Smooth muscle cell (in vitro differentiated cells): ENCODE measurements around the gene ALG5. TPM values are rescaled to one million over a fixed set of nuclear protein-coding genes. Genes with fewer than 3 reads are reported as not detected.

Experiments used
- DNase-seq: peaks from one replicate; lab custom pipeline; 2025; ENCODE audit not compliant: unreplicated experiment; lab: John Stamatoyannopoulos, UW
- H2AFZ ChIP-seq: fragments of 200-600 bp; sonication (generic); 2 replicates; pipeline ENCODE4 v1.6.0; 2016; ENCODE audit warnings: antibody characterized with exemption, low read depth, mild to moderate bottlenecking
- H3F3A ChIP-seq: fragments of 200-600 bp; sonication (generic); 2 replicates; pipeline ENCODE4 v1.6.0; 2017; ENCODE audit warnings: antibody characterized with exemption, low read depth
- H3K27ac ChIP-seq: fragments of 200-600 bp; sonication (generic); 2 replicates; pipeline ENCODE4 v1.5.1; 2016; ENCODE audit warnings: low read depth, mild to moderate bottlenecking
- H3K27me3 ChIP-seq: fragments of 200-600 bp; sonication (generic); 2 replicates; pipeline ENCODE4 v1.6.1; 2016; ENCODE audit warnings: low read depth, mild to moderate bottlenecking
- H3K36me3 ChIP-seq: fragments of 200-600 bp; sonication (generic); 2 replicates; pipeline ENCODE4 v1.5.1; 2016; ENCODE audit warnings: low read depth
- H3K4me1 ChIP-seq: fragments of 200-600 bp; sonication (generic); 2 replicates; pipeline ENCODE4 v1.5.1; 2016; ENCODE audit warnings: low read depth
- H3K4me2 ChIP-seq: fragments of 200-600 bp; sonication (generic); 2 replicates; pipeline ENCODE4 v1.6.0; 2016; ENCODE audit warnings: mild to moderate bottlenecking
- H3K4me3 ChIP-seq: fragments of 200-600 bp; sonication (generic); 2 replicates; pipeline ENCODE4 v1.5.1; 2016; ENCODE audit warnings: mild to moderate bottlenecking
- H3K79me2 ChIP-seq: fragments of 200-600 bp; sonication (generic); 2 replicates; pipeline ENCODE4 v1.6.0; 2016; ENCODE audit warnings: low read depth, mild to moderate bottlenecking
- H3K9ac ChIP-seq: fragments of 200-600 bp; sonication (generic); 2 replicates; pipeline ENCODE4 v1.6.0; 2016; ENCODE audit warnings: low read depth
- H3K9me3 ChIP-seq: fragments of 200-600 bp; sonication (generic); replicated peaks from 2 replicates; pipeline ENCODE4 v1.5.1; 2016; ENCODE audit warnings: low read depth
- H4K20me1 ChIP-seq: fragments of 200-600 bp; sonication (generic); 2 replicates; pipeline ENCODE4 v1.6.0; 2016; ENCODE audit warnings: low read depth
- whole genome bisulfite sequencing: methylation state at CpG from one replicate; pipeline ENCODE4 v1.1.7; 2016; ENCODE audit warnings: low lambda C conversion rate; 5-methylcytosine and 5-hydroxymethylcytosine counted together
- polyA plus RNA-seq: library from polyadenylated mRNA; unstranded; fragments of >200 nt; fragmentation: Nextera tagmentation; extraction: Ambion mirVana; gene quantifications from 2 replicates; pipeline ENCODE4 v1.2.1, GENCODE V29; 2016
- total RNA-seq: library from RNA; depleted of rRNA; stranded (reverse); fragments of >200 nt; gene quantifications from 2 replicates; pipeline ENCODE4 v1.2.3, GENCODE V29; 2014
- TF ChIP-seq, protein P1 (sequence below): fragments of 200-600 bp; sonication (generic); IDR thresholded peaks from 2 replicates; pipeline ENCODE4 v1.5.1; 2017; ENCODE audit warnings: borderline replicate concordance, mild to moderate bottlenecking, antibody characterized with exemption; ENCODE audit not compliant: insufficient read depth, poor library complexity, severe bottlenecking

Gene ALG5
- total and polyA plus RNA-seq, 2 experiments from 2014 or later = 68.1 to 68.5 TPM

- TF ChIP-seq, protein P1, sequence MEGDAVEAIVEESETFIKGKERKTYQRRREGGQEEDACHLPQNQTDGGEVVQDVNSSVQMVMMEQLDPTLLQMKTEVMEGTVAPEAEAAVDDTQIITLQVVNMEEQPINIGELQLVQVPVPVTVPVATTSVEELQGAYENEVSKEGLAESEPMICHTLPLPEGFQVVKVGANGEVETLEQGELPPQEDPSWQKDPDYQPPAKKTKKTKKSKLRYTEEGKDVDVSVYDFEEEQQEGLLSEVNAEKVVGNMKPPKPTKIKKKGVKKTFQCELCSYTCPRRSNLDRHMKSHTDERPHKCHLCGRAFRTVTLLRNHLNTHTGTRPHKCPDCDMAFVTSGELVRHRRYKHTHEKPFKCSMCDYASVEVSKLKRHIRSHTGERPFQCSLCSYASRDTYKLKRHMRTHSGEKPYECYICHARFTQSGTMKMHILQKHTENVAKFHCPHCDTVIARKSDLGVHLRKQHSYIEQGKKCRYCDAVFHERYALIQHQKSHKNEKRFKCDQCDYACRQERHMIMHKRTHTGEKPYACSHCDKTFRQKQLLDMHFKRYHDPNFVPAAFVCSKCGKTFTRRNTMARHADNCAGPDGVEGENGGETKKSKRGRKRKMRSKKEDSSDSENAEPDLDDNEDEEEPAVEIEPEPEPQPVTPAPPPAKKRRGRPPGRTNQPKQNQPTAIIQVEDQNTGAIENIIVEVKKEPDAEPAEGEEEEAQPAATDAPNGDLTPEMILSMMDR = no peak
- H3K9ac ChIP-seq = no peak overlapping the region
- H3K79me2 ChIP-seq = no peaks in the 10 kb centered on the region
- H3K4me1 ChIP-seq = no peaks in the 10 kb centered on the region
- no peaks in the 10 kb centered on the region for H3K9me3 ChIP-seq
- H3K36me3 ChIP-seq = peaks cover 8% of the 10 kb centered on the region
- no peaks in the 10 kb centered on the region for H3K27me3 ChIP-seq
- H4K20me1 ChIP-seq = no peaks in the 10 kb centered on the region
- WGBS = 96% methylated on average over 4 of the region's 4 CpGs
- H3K27ac ChIP-seq = no peak overlapping the region
- no peak for DNase-seq
- no peak overlapping the region for H2AFZ ChIP-seq
- H3F3A ChIP-seq = no peaks in the 10 kb centered on the region
- H3K4me3 ChIP-seq = no peak overlapping the region
- no peak overlapping the region for H3K4me2 ChIP-seq
These were observed 48.8 kb downstream of the ALG5 start for GRCh38 chr13:36950330-36950729.

DNA sequence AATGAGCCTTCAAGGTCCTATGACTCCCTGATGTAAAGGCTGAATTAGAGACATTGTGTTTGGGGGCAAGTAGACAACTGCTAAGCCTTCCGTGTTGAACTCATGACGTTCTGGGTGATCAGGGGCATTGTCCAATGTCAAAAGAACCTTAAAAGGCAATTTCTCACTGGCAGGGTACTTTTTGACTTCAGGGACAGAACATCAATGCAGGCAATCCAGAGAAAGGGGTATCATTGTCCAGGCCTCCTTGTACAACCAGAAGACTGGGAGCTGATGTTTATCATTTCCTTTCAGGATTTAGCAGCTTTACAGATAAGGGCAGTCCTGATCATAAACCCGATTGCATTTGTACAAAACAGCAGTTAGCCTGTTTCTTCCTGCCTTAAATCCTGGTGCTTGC lies 54.1 kb downstream of the ALG5 start:
- no peaks in the 10 kb centered on the region for H3F3A ChIP-seq
- H4K20me1 ChIP-seq = no peaks in the 10 kb centered on the region
- no peak overlapping the region for H3K9ac ChIP-seq
- H3K4me3 ChIP-seq = no peak overlapping the region
- H3K27ac ChIP-seq = no peak overlapping the region
- no peak for DNase-seq
- H3K9me3 ChIP-seq = no peaks in the 10 kb centered on the region
- H3K79me2 ChIP-seq = no peaks in the 10 kb centered on the region
- H3K27me3 ChIP-seq = no peaks in the 10 kb centered on the region
- WGBS = 5% methylated on average over 3 of the region's 3 CpGs
- no peak overlapping the region for H3K4me2 ChIP-seq
- H3K36me3 ChIP-seq = peaks cover 3% of the 10 kb centered on the region
- no peak overlapping the region for H2AFZ ChIP-seq
- TF ChIP-seq, protein P1 = no peak
- H3K4me1 ChIP-seq = no peaks in the 10 kb centered on the region

GRCh38 chr13:36925603-36926002 lies 73.5 kb downstream of the ALG5 start:
- Histone ChIP-seq H3K4me1 (peaks cover 4% of the 10 kb centered on the region), H3K9me3 (no peaks in the 10 kb centered on the region), H4K20me1 (no peaks in the 10 kb centered on the region), H3K27me3 (no peaks in the 10 kb centered on the region), H3F3A (peaks cover 5% of the 10 kb centered on the region), H3K79me2 (no peaks in the 10 kb centered on the region), H3K4me3 (no peak overlapping the region), H3K4me2 (no peak overlapping the region), H3K36me3 (no peaks in the 10 kb centered on the region), H3K27ac (no peak overlapping the region), H3K9ac (no peak overlapping the region), H2AFZ (no peak overlapping the region)
- TF ChIP-seq, protein P1 = no peak
- DNase-seq = no peak
- 88% methylated on average over 7 of the region's 7 CpGs for WGBS

DNA sequence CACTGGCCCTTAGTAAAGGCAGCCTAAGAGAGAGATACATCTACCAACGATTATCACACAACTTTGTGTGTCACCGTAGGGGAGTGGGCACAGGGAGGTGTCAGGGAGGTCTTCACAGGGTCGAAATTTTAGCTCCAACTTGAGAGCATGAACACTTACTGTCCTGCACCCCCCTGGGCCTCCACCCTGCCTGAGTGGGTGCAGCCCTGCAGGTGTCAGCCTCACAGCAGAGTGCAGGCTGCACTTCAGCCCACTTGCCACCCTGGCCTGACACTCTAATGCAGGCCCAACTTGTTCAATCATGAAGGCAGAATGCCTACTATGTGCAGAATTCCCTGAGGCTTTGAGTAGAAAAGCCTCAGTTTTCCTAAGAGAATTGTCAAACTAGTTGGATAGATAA lies 75.1 kb downstream of the ALG5 start:
- no peak for DNase-seq
- Histone ChIP-seq H2AFZ (no peak overlapping the region), H3K27me3 (no peaks in the 10 kb centered on the region), H3K4me3 (no peak overlapping the region), H4K20me1 (no peaks in the 10 kb centered on the region), H3K4me1 (peaks cover 6% of the 10 kb centered on the region), H3K36me3 (no peaks in the 10 kb centered on the region), H3K27ac (no peak overlapping the region), H3K79me2 (no peaks in the 10 kb centered on the region), H3K9me3 (no peaks in the 10 kb centered on the region), H3K9ac (no peak overlapping the region), H3K4me2 (no peak overlapping the region), H3F3A (peaks cover 8% of the 10 kb centered on the region)
- TF ChIP-seq, protein P1 = no peak
- WGBS = 85% methylated on average over 3 of the region's 3 CpGs
